H1 (cell line): Measurements from ENCODE around the gene RHOXF2. TPM values are rescaled to one million over a fixed set of nuclear protein-coding genes. Genes with fewer than 3 reads are reported as not detected.

Source experiments
- CTCF ChIA-PET: fragments of 300-600 bp; sonication (Branson Sonifier 250); formaldehyde crosslinking; loops from one replicate; lab custom pipeline; 2021; ENCODE audit not compliant: partially characterized antibody; lab: Charles Lee
- POLR2A ChIA-PET: fragments of 300-600 bp; sonication (Branson Sonifier 250); formaldehyde crosslinking; loops from one replicate; lab custom pipeline; 2021; ENCODE audit warnings: inconsistent platforms; ENCODE audit not compliant: partially characterized antibody; lab: Charles Lee
- DNase-seq, 2 experiments: peaks; one replicate each; pipeline versions ENCODE4 v3.0.0 to v3.0.0-alpha.2; 2010 to 2022; ENCODE audit warnings: low spot score in 2 of 2, low read depth in 1 of 2, mixed read lengths in 1 of 2
- FAIRE-seq: peaks from 2 replicates; lab custom pipeline; 2011; peaks lifted over from hg19 to GRCh38; lab: Jason Lieb, UNC
- H2AFZ ChIP-seq: 2 replicates; pipeline ENCODE4 v1.8.1; 2012; ENCODE audit warnings: low read length, inconsistent platforms
- H2AK5ac ChIP-seq: 2 replicates; pipeline ENCODE4 v1.6.1; 2013; ENCODE audit warnings: low read depth, low read length
- H2BK120ac ChIP-seq: replicated peaks from 2 replicates; pipeline ENCODE3; 2013; ENCODE audit warnings: low read depth, low read length, inconsistent platforms
- H2BK12ac ChIP-seq: 2 replicates; pipeline ENCODE4 v1.6.1; 2013; ENCODE audit warnings: low read depth, low read length
- H2BK15ac ChIP-seq: 2 replicates; pipeline ENCODE4 v1.6.1; 2013; ENCODE audit warnings: low read length
- H2BK20ac ChIP-seq: 2 replicates; pipeline ENCODE4 v1.6.1; 2013; ENCODE audit warnings: low read length
- H2BK5ac ChIP-seq: 2 replicates; pipeline ENCODE4 v1.6.1; 2013; ENCODE audit warnings: low read depth, low read length
- H3K14ac ChIP-seq: 2 replicates; pipeline ENCODE4 v1.6.1; 2013; ENCODE audit warnings: inconsistent platforms; ENCODE audit not compliant: insufficient read length
- H3K18ac ChIP-seq: 2 replicates; pipeline ENCODE4 v1.6.1; 2013; ENCODE audit warnings: low read length; ENCODE audit errors: extremely low read depth
- H3K23ac ChIP-seq: 2 replicates; pipeline ENCODE4 v1.6.1; 2013; ENCODE audit warnings: inconsistent platforms; ENCODE audit not compliant: insufficient read length
- H3K23me2 ChIP-seq: 2 replicates; pipeline ENCODE4 v1.6.1; 2013; ENCODE audit warnings: low read depth, low read length
- H3K27ac ChIP-seq: 2 replicates; pipeline ENCODE4 v1.6.1; 2011; ENCODE audit warnings: low read depth, low read length, inconsistent platforms
- H3K27me3 ChIP-seq, 4 experiments: replicated peaks in 1 of 4; 1 replicate in 1 of 4; 2 replicates in 3 of 4; pipeline versions ENCODE4 v1.6.1 to v1.8.1; 2011 to 2013; ENCODE audit warnings: low read length in 3 of 4, mild to moderate bottlenecking in 3 of 4, inconsistent platforms in 2 of 4, mixed read lengths in 2 of 4, moderate library complexity in 1 of 4; ENCODE audit not compliant: control insufficient read depth in 3 of 4, insufficient read depth in 3 of 4; ENCODE audit errors: extremely low read depth in 1 of 4
- H3K36me3 ChIP-seq, 4 experiments: 2 replicates each; pipeline versions ENCODE4 v1.6.1 to v1.8.1; 2011 to 2013; ENCODE audit warnings: mild to moderate bottlenecking in 4 of 4, low read length in 3 of 4, moderate library complexity in 2 of 4, control low read depth in 1 of 4, inconsistent platforms in 1 of 4; ENCODE audit not compliant: insufficient read depth in 4 of 4, control insufficient read depth in 2 of 4
- H3K4ac ChIP-seq: replicated peaks from 2 replicates; pipeline ENCODE3; 2013; ENCODE audit warnings: low read length, low read depth, mixed read lengths, inconsistent platforms; ENCODE audit not compliant: insufficient read length
- H3K4me1 ChIP-seq, 4 experiments: replicated peaks in 1 of 4; 1 replicate in 1 of 4; 2 replicates in 3 of 4; pipeline versions ENCODE4 v1.6.1 to v1.8.1; 2011 to 2013; ENCODE audit warnings: low read length in 3 of 4, inconsistent platforms in 2 of 4, mixed read lengths in 1 of 4; ENCODE audit not compliant: insufficient read depth in 4 of 4, control insufficient read depth in 3 of 4
- H3K4me2 ChIP-seq, 2 experiments: 2 replicates each; pipeline versions ENCODE4 v1.6.1 to v1.8.1; 2011 to 2013; ENCODE audit warnings: low read depth in 2 of 2, low read length in 2 of 2, control low read depth in 1 of 2, inconsistent platforms in 1 of 2, mild to moderate bottlenecking in 1 of 2; ENCODE audit not compliant: insufficient read depth in 1 of 2
- H3K4me3 ChIP-seq, 4 experiments: fragments of 200-600, 300-600 bp in 1 of 4; sonication (generic), shearing (Covaris generic), sonication (Bioruptor Twin) in 1 of 4; 2 replicates each; pipeline versions ENCODE4 v1.5.1 to v1.8.1; 2011 to 2016; ENCODE audit warnings: low read length in 4 of 4, low read depth in 3 of 4, control low read depth in 2 of 4, inconsistent platforms in 2 of 4, mild to moderate bottlenecking in 2 of 4, mixed read lengths in 1 of 4, moderate library complexity in 1 of 4; ENCODE audit not compliant: insufficient read depth in 2 of 4; ENCODE audit errors: extremely low read depth in 1 of 4
- H3K56ac ChIP-seq: replicated peaks from 2 replicates; pipeline ENCODE3; 2013; ENCODE audit warnings: low read depth, mild to moderate bottlenecking, mixed read lengths, low read length, inconsistent platforms; ENCODE audit not compliant: insufficient read length
- H3K79me1 ChIP-seq: 2 replicates; pipeline ENCODE4 v1.6.1; 2013; ENCODE audit warnings: low read depth, low read length, control low read depth
- H3K79me2 ChIP-seq, 2 experiments: 2 replicates each; pipeline versions ENCODE4 v1.6.1 to v1.8.1; 2012 to 2013; ENCODE audit warnings: low read length in 2 of 2, mild to moderate bottlenecking in 2 of 2, inconsistent platforms in 1 of 2; ENCODE audit not compliant: insufficient read depth in 2 of 2, control insufficient read depth in 1 of 2
- H3K9ac ChIP-seq, 4 experiments: replicated peaks in 1 of 4; 1 replicate in 1 of 4; 2 replicates in 3 of 4; pipeline versions ENCODE4 v1.6.1 to v1.8.1; 2011 to 2013; ENCODE audit warnings: low read depth in 3 of 4, low read length in 3 of 4, control low read depth in 2 of 4, mild to moderate bottlenecking in 2 of 4, moderate library complexity in 2 of 4, inconsistent platforms in 1 of 4; ENCODE audit errors: extremely low read depth in 1 of 4
- H3K9me3 ChIP-seq, 2 experiments: 2 replicates each; pipeline versions ENCODE4 v1.6.1 to v1.8.1; 2012 to 2013; ENCODE audit warnings: mild to moderate bottlenecking in 2 of 2, moderate library complexity in 2 of 2, control low read depth in 1 of 2, inconsistent platforms in 1 of 2, low read depth in 1 of 2, low read length in 1 of 2, mixed read lengths in 1 of 2; ENCODE audit not compliant: insufficient read depth in 2 of 2
- H4K20me1 ChIP-seq, 2 experiments: replicated peaks in 1 of 2; 2 replicates each; pipeline versions ENCODE3 to v1.8.1; 2011 to 2013; ENCODE audit warnings: inconsistent platforms in 2 of 2, low read length in 2 of 2, mild to moderate bottlenecking in 1 of 2; ENCODE audit not compliant: insufficient read depth in 2 of 2, control insufficient read depth in 1 of 2
- H4K5ac ChIP-seq: 2 replicates; pipeline ENCODE4 v1.6.1; 2013; ENCODE audit warnings: low read length, low read depth, mixed read lengths, inconsistent platforms; ENCODE audit not compliant: insufficient read length
- H4K8ac ChIP-seq: 2 replicates; pipeline ENCODE4 v1.8.0; 2013; ENCODE audit warnings: mild to moderate bottlenecking, moderate library complexity, low read length, inconsistent platforms; ENCODE audit not compliant: insufficient read depth; ENCODE audit errors: extremely low read depth
- H4K91ac ChIP-seq: replicated peaks from 2 replicates; pipeline ENCODE3; 2013; ENCODE audit warnings: low read length, mixed read lengths, inconsistent platforms; ENCODE audit not compliant: insufficient read length
- RXRA ChIP-seq: IDR thresholded peaks from 2 replicates; pipeline ENCODE4 v1.6.1; 2011; ENCODE audit warnings: low read depth, mild to moderate bottlenecking, low read length, moderate library complexity; ENCODE audit not compliant: insufficient read depth
- WGBS, 2 experiments: shearing (Covaris generic) in 1 of 2; methylation state at CpG; one replicate each; pipeline versions ENCODE4 v1.1.6 to v1.1.7; 2013 to 2015; ENCODE audit warnings: low lambda C conversion rate in 2 of 2, mixed read lengths in 2 of 2, inconsistent platforms in 1 of 2, low coverage in 1 of 2, missing lambda C conversion rate in 1 of 2; ENCODE audit not compliant: insufficient replicate concordance in 2 of 2, insufficient coverage in 1 of 2, insufficient read length in 1 of 2; ENCODE audit errors: extremely low coverage in 1 of 2, missing lambda C conversion rate in 1 of 2; 5-methylcytosine and 5-hydroxymethylcytosine counted together
- polyA plus RNA-seq, 7 experiments: library from polyadenylated mRNA; depleted of rRNA in 3 of 7; stranded (reverse) in 5 of 7; unstranded in 2 of 7; fragments of >200 nt in 5 of 7; fragments of 200-250 nt in 2 of 7; gene quantifications; 1 replicate in 5 of 7; 2 replicates in 1 of 7; 4 replicates in 1 of 7; pipeline versions ENCODE4 v1.2.1 to v1.2.3, GENCODE V29; 2011 to 2013; ENCODE audit warnings: missing spikeins in 2 of 7, mixed read lengths in 2 of 7
- total RNA-seq: library from RNA; stranded (reverse); fragmentation: NEBNext Ultra II Directional; extraction: Animal tissue kit (Norgen Biotek cat#: 25700); gene quantifications from 2 replicates; pipeline ENCODE4 v1.2.1, GENCODE V29; 2021

Gene RHOXF2
- total and polyA plus RNA-seq, 2 of the 8 experiments (the other 6 are each of a cell fraction or from before 2014, with no cell fraction given), result not detected

GRCh38 chrX:120120223-120120622 is 38.2 kb upstream of the RHOXF2 start:
- Histone ChIP-seq H2BK5ac (no peak overlapping the region), H2BK15ac (no peak overlapping the region), H2BK20ac (no peak overlapping the region), H3K4ac (no peak overlapping the region), H3K27ac (no peak overlapping the region), H3K79me2 (no peaks in the 10 kb centered on the region), H3K23ac (no peak overlapping the region), H4K8ac (no peak overlapping the region), H3K4me1 (peaks cover 0 to 6% (median 1%) of the 10 kb centered on the region in 4 experiments; a peak in 2 of 7 replicates), H3K36me3 (no peaks in the 10 kb centered on the region), H3K9ac (no peak overlapping the region), H2AK5ac (no peak overlapping the region), H3K4me2 (no peak overlapping the region), H4K5ac (no peak overlapping the region), H3K56ac (no peak overlapping the region), H3K23me2 (no peaks in the 10 kb centered on the region), H3K4me3 (no peak overlapping the region), H3K27me3 (no peaks in the 10 kb centered on the region), H4K20me1 (no peaks in the 10 kb centered on the region), H3K14ac (no peak overlapping the region), H4K91ac (no peak overlapping the region), H3K9me3 (no peaks in the 10 kb centered on the region), H3K79me1 (no peaks in the 10 kb centered on the region), H2BK120ac (no peak overlapping the region), H3K18ac (no peak overlapping the region), H2BK12ac (no peak overlapping the region), H2AFZ (no peak overlapping the region)
- ChIA-PET CTCF (no interaction called here), POLR2A (no interaction called here)
- FAIRE-seq, result no peak
- 88% methylated on average over 7 of the region's 12 CpGs; no CpG with 5 or more reads in 1 of the 2 experiments for WGBS, 2 experiments
- no peak for DNase-seq
- no peak for TF ChIP-seq RXRA
